ENCODE measurements around the gene GNL3.
"Not testable (repeated sequence)": the region's sequence is repeated elsewhere in the genome, so short reads cannot be mapped to it uniquely, and the experiment has no call there.

DNA sequence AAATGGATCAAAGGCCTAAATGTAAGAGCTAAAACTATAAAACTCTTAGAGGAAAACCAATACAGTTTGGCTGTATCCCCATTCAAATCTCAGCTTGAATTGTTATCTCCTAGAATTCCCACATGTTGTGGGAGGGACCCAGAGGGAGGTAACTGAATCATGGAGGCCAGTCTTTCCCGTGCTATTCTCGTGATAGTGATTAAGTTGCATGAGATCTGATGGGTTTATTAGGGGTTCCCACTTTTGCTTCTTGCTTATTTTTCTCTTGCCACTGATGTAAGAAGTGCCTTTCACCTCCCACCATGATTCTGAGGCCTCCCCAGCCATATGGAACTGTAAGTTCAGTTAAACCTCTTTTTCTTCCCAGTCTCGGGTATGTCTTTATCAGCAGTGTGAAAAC is 9.6 kb upstream of the GNL3 start:
- TF ChIP-seq, protein P1, sequence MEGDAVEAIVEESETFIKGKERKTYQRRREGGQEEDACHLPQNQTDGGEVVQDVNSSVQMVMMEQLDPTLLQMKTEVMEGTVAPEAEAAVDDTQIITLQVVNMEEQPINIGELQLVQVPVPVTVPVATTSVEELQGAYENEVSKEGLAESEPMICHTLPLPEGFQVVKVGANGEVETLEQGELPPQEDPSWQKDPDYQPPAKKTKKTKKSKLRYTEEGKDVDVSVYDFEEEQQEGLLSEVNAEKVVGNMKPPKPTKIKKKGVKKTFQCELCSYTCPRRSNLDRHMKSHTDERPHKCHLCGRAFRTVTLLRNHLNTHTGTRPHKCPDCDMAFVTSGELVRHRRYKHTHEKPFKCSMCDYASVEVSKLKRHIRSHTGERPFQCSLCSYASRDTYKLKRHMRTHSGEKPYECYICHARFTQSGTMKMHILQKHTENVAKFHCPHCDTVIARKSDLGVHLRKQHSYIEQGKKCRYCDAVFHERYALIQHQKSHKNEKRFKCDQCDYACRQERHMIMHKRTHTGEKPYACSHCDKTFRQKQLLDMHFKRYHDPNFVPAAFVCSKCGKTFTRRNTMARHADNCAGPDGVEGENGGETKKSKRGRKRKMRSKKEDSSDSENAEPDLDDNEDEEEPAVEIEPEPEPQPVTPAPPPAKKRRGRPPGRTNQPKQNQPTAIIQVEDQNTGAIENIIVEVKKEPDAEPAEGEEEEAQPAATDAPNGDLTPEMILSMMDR (IDR thresholded peaks at IDR 0.05), result not testable (repeated sequence)
- TF ChIP-seq POLR2A (IDR thresholded peaks at IDR 0.05), result not testable (repeated sequence)

All from adrenal gland (tissue), 5 donors.